ENCODE measurements around the gene ALDH2.
"Not testable (repeated sequence)": the region's sequence is repeated elsewhere in the genome, so short reads cannot be mapped to it uniquely, and the experiment has no call there.

Gene ALDH2

DNA sequence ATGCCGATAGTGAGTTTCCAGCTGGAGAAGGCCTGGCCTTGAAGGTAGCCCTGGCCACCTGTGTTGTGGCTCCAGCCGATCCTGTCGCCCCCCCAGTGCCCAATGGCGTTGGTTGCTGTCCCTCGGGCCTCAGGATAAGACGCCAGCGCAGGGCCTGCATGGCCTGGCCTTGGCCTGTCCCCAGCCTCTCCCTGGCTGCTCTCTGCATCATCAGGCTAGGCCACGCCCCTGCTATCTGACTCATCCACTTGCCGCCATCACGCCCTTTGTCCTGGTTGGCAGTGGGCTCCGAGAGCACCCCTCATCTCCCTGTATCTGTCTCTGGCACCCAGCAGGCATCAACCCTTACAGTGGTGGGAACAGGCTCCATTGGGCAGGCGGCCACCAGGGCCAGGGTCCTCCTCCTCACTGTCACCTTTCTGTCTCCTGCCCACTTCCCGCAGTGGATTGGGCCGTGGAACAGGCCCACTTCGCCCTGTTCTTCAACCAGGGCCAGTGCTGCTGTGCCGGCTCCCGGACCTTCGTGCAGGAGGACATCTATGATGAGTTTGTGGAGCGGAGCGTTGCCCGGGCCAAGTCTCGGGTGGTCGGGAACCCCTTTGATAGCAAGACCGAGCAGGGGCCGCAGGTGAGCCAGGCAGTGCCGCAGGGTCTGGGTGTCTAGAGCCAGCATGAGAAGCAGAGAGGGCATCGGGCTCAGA, 25.6 kb downstream of the ALDH2 start:
- Histone ChIP-seq H3K36me3 (ENCODE audit: control insufficient read depth, low read depth, low read length) (peaks cover 17% of the 10 kb centered on the region), H3K9me3 (ENCODE audit: control insufficient read depth, low read depth, low read length) (no peaks in the 10 kb centered on the region), H3K9ac (ENCODE audit: low read length) (no peak overlapping the region), H3K27me3 (ENCODE audit: control insufficient read depth, insufficient read depth, low read length) (no peaks in the 10 kb centered on the region), H3K4me3 (ENCODE audit: low read length) (no peak overlapping the region), H3K27ac (ENCODE audit: low read length) (no peak overlapping the region), H3K4me1 (ENCODE audit: control insufficient read depth, low read depth, low read length) (no peaks in the 10 kb centered on the region)

DNA sequence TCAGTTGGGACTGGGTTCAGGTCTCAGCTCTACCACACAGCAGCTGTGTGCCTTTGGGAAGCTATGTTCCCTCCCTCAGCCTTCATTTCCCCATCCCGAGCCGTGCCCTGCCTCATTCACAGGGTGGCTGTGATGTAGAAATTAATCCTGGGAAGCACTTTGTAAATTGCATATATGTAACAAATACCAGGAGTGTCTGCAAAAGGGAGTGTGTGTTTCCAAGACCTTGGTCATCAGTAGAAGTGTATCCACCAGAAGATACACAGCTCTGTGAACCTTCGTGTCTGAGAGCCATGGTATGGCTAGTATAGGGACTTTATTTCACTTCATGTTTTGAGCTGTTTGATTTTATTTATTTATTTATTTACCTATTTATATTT, 26.1 kb downstream of the ALDH2 start:
- Histone ChIP-seq H3K27ac (ENCODE audit: low read length) (no peak overlapping the region), H3K36me3 (ENCODE audit: control insufficient read depth, low read depth, low read length) (peaks cover 21% of the 10 kb centered on the region), H3K9me3 (ENCODE audit: control insufficient read depth, low read depth, low read length) (no peaks in the 10 kb centered on the region), H3K27me3 (ENCODE audit: control insufficient read depth, insufficient read depth, low read length) (no peaks in the 10 kb centered on the region), H3K4me1 (ENCODE audit: control insufficient read depth, low read depth, low read length) (no peaks in the 10 kb centered on the region), H3K4me3 (ENCODE audit: low read length) (no peak overlapping the region), H3K9ac (ENCODE audit: low read length) (no peak overlapping the region)

- Histone ChIP-seq H3K27ac (ENCODE audit: low read length) (no peak overlapping the region), H3K36me3 (ENCODE audit: control insufficient read depth, low read depth, low read length) (peaks cover 23% of the 10 kb centered on the region), H3K4me1 (ENCODE audit: control insufficient read depth, low read depth, low read length) (no peaks in the 10 kb centered on the region), H3K9me3 (ENCODE audit: control insufficient read depth, low read depth, low read length) (no peaks in the 10 kb centered on the region), H3K9ac (ENCODE audit: low read length) (no peak overlapping the region), H3K27me3 (ENCODE audit: control insufficient read depth, insufficient read depth, low read length) (no peaks in the 10 kb centered on the region), H3K4me3 (ENCODE audit: low read length) (no peak overlapping the region)
These were observed 31.4 kb downstream of the ALDH2 start for GRCh38 chr12:111798182-111798581.

GRCh38 chr12:111799758-111800157, 33.0 kb downstream of the ALDH2 start:
- Histone ChIP-seq H3K4me3 (ENCODE audit: low read length) (no peak overlapping the region), H3K27me3 (ENCODE audit: control insufficient read depth, insufficient read depth, low read length) (no peaks in the 10 kb centered on the region), H3K27ac (ENCODE audit: low read length) (no peak overlapping the region), H3K4me1 (ENCODE audit: control insufficient read depth, low read depth, low read length) (no peaks in the 10 kb centered on the region), H3K9ac (ENCODE audit: low read length) (no peak overlapping the region), H3K9me3 (ENCODE audit: control insufficient read depth, low read depth, low read length) (no peaks in the 10 kb centered on the region), H3K36me3 (ENCODE audit: control insufficient read depth, low read depth, low read length) (peaks cover 23% of the 10 kb centered on the region)

- Histone ChIP-seq H3K27ac (ENCODE audit: low read length) (no peak overlapping the region), H3K27me3 (ENCODE audit: control insufficient read depth, insufficient read depth, low read length) (no peaks in the 10 kb centered on the region), H3K9me3 (ENCODE audit: control insufficient read depth, low read depth, low read length) (no peaks in the 10 kb centered on the region), H3K9ac (ENCODE audit: low read length) (no peak overlapping the region), H3K4me3 (ENCODE audit: low read length) (no peak overlapping the region), H3K4me1 (ENCODE audit: control insufficient read depth, low read depth, low read length) (no peaks in the 10 kb centered on the region), H3K36me3 (ENCODE audit: control insufficient read depth, low read depth, low read length) (peaks cover 12% of the 10 kb centered on the region)
These were observed 36.4 kb downstream of the ALDH2 start for GRCh38 chr12:111803038-111803626.

DNA sequence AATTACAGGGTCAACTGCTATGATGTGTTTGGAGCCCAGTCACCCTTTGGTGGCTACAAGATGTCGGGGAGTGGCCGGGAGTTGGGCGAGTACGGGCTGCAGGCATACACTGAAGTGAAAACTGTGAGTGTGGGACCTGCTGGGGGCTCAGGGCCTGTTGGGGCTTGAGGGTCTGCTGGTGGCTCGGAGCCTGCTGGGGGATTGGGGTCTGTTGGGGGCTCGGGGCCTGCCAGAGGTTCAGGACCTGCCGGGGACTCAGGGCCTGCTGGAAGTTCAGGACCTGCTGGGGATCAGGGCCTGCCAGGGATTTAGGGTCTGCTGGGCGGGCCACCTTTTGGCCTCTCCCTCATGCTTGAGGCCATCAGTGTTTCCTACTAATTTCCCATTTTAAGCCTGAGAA, 37.1 kb downstream of the ALDH2 start:
- H3K9me3 ChIP-seq (ENCODE audit: control insufficient read depth, low read depth, low read length) = no peaks in the 10 kb centered on the region
- no peak overlapping the region for H3K4me3 ChIP-seq (ENCODE audit: low read length)
- H3K36me3 ChIP-seq (ENCODE audit: control insufficient read depth, low read depth, low read length) = peaks cover 11% of the 10 kb centered on the region
- no peaks in the 10 kb centered on the region for H3K4me1 ChIP-seq (ENCODE audit: control insufficient read depth, low read depth, low read length)
- no peak overlapping the region for H3K9ac ChIP-seq (ENCODE audit: low read length)
- no peaks in the 10 kb centered on the region for H3K27me3 ChIP-seq (ENCODE audit: control insufficient read depth, insufficient read depth, low read length)
- no peak overlapping the region for H3K27ac ChIP-seq (ENCODE audit: low read length)

DNA sequence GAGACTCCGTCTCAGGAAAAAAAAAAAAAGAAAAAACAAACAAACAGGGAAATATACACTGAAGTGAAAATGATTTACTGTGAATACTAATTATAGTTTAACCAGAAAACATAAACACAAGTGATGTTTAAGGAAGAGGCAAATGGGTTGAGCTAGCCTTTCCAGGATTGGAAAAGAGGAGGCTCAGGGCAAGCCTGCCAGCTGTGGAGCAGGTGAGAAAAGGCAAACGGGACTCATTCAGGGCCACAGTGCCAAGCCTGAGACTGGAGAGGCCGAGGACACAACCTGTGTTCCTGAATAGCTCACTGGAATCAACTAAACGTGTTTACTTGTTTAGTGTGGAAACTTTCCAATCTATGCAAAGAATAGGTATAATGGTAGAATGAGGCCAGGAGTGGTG, 39.6 kb downstream of the ALDH2 start:
- no peaks in the 10 kb centered on the region for H3K9me3 ChIP-seq (ENCODE audit: control insufficient read depth, low read depth, low read length)
- no peaks in the 10 kb centered on the region for H3K27me3 ChIP-seq (ENCODE audit: control insufficient read depth, insufficient read depth, low read length)
- no peak overlapping the region for H3K9ac ChIP-seq (ENCODE audit: low read length)
- H3K4me3 ChIP-seq (ENCODE audit: low read length) = no peak overlapping the region
- H3K27ac ChIP-seq (ENCODE audit: low read length) = no peak overlapping the region
- H3K36me3 ChIP-seq (ENCODE audit: control insufficient read depth, low read depth, low read length) = peaks cover 14% of the 10 kb centered on the region
- no peaks in the 10 kb centered on the region for H3K4me1 ChIP-seq (ENCODE audit: control insufficient read depth, low read depth, low read length)

- Histone ChIP-seq H3K4me1 (ENCODE audit: control insufficient read depth, low read depth, low read length) (no peaks in the 10 kb centered on the region), H3K4me3 (ENCODE audit: low read length) (no peak overlapping the region), H3K9me3 (ENCODE audit: control insufficient read depth, low read depth, low read length) (no peaks in the 10 kb centered on the region), H3K27me3 (ENCODE audit: control insufficient read depth, insufficient read depth, low read length) (no peaks in the 10 kb centered on the region), H3K36me3 (ENCODE audit: control insufficient read depth, low read depth, low read length) (peaks cover 14% of the 10 kb centered on the region), H3K27ac (ENCODE audit: low read length) (no peak overlapping the region), H3K9ac (ENCODE audit: low read length) (no peak overlapping the region)
These were observed 40.5 kb downstream of the ALDH2 start for GRCh38 chr12:111807232-111807631.

GRCh38 chr12:111812881-111813741, 46.4 kb downstream of the ALDH2 start:
- Histone ChIP-seq H3K4me1 (ENCODE audit: control insufficient read depth, low read depth, low read length) (no peaks in the 10 kb centered on the region), H3K9ac (ENCODE audit: low read length) (no peak overlapping the region), H3K4me3 (ENCODE audit: low read length) (no peak overlapping the region), H3K27me3 (ENCODE audit: control insufficient read depth, insufficient read depth, low read length) (no peaks in the 10 kb centered on the region), H3K9me3 (ENCODE audit: control insufficient read depth, low read depth, low read length) (no peaks in the 10 kb centered on the region), H3K27ac (ENCODE audit: low read length) (no peak overlapping the region), H3K36me3 (ENCODE audit: control insufficient read depth, low read depth, low read length) (peaks cover 14% of the 10 kb centered on the region)

DNA sequence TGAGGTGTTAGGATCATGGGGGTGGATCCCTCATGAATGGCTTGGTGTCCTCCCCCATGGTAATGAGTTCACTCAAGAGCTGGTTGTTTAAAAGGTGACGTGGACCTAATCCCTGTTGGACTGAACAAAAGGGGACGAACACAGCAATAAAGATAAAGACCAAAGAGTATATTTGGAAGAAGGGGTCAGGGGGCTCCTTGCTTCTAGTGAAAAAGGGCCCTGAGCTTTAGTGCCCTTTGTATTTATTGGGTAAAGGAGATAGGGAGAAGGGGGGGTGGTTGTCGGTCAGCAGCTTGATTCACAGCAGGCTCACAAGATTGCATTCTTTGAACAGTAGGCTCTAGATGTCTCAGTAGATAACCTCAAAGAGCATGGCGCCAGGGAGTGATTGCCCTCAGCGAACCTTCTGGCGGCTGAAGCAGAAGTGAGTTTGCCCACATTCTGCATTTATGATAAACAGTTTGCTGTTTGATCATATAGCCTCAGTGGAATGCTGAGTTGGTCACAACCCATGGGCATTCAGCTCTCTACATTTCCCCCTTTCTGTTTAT, 49.4 kb downstream of the ALDH2 start:
- H3K27me3 ChIP-seq (ENCODE audit: control insufficient read depth, insufficient read depth, low read length) = no peaks in the 10 kb centered on the region
- no peak overlapping the region for H3K9ac ChIP-seq (ENCODE audit: low read length)
- no peaks in the 10 kb centered on the region for H3K9me3 ChIP-seq (ENCODE audit: control insufficient read depth, low read depth, low read length)
- no peak overlapping the region for H3K4me3 ChIP-seq (ENCODE audit: low read length)
- H3K36me3 ChIP-seq (ENCODE audit: control insufficient read depth, low read depth, low read length) = no peaks in the 10 kb centered on the region
- H3K27ac ChIP-seq (ENCODE audit: low read length) = no peak overlapping the region
- H3K4me1 ChIP-seq (ENCODE audit: control insufficient read depth, low read depth, low read length) = no peaks in the 10 kb centered on the region

- not testable (repeated sequence) for H3K27ac ChIP-seq (ENCODE audit: low read length)
These were observed 50.2 kb downstream of the ALDH2 start for GRCh38 chr12:111816898-111817297.

More at GRCh38 chr12:111816898-111817297, 50.2 kb downstream of the ALDH2 start:
- not testable (repeated sequence) for H3K9ac ChIP-seq (ENCODE audit: low read length); H3K9me3 ChIP-seq (ENCODE audit: control insufficient read depth, low read depth, low read length); H3K36me3 ChIP-seq (ENCODE audit: control insufficient read depth, low read depth, low read length); H3K4me3 ChIP-seq (ENCODE audit: low read length); H3K27me3 ChIP-seq (ENCODE audit: control insufficient read depth, insufficient read depth, low read length); H3K4me1 ChIP-seq (ENCODE audit: control insufficient read depth, low read depth, low read length)
